GM19239 (cell line): ENCODE measurements around the gene ARID5A.

Experiments
- DNase-seq: peaks from one replicate; pipeline ENCODE4 v3.0.0; 2011; ENCODE audit warnings: low spot score; ENCODE audit not compliant: insufficient read length
- FAIRE-seq: peaks from 2 replicates; lab custom pipeline; 2011; peaks lifted over from hg19 to GRCh38; lab: Jason Lieb, UNC

The ARID5A gene

GRCh38 chr2:96506016-96506906 lies 30.3 kb upstream of the ARID5A start:
- FAIRE-seq (no peak), DNase-seq (no peak)

- DNase-seq, result no peak
- no peak for FAIRE-seq
These were observed 29.7 kb upstream of the ARID5A start for GRCh38 chr2:96506907-96507240.

- peak; percentile 65 for FAIRE-seq
- DNase-seq, result peak; percentile 75
These were observed 28.5 kb upstream of the ARID5A start for GRCh38 chr2:96507957-96508520.

- DNase-seq (no peak), FAIRE-seq (no peak)
These were observed 27.9 kb upstream of the ARID5A start for GRCh38 chr2:96508521-96509113.

GRCh38 chr2:96509114-96509846 lies 27.3 kb upstream of the ARID5A start:
- peak; percentile 70 for DNase-seq
- FAIRE-seq, result peak; percentile 86

- no peak for DNase-seq
- no peak for FAIRE-seq
These were observed 26.7 kb upstream of the ARID5A start for GRCh38 chr2:96509847-96510230.

- DNase-seq (no peak), FAIRE-seq (no peak)
These were observed 25.5 kb upstream of the ARID5A start for GRCh38 chr2:96510931-96511595.

- no peak for FAIRE-seq
- DNase-seq, result no peak
These were observed 24.7 kb upstream of the ARID5A start for GRCh38 chr2:96511851-96512250.

- no peak for FAIRE-seq
These were observed 24.2 kb upstream of the ARID5A start for GRCh38 chr2:96512341-96512740.

GRCh38 chr2:96514521-96514920 lies 22.0 kb upstream of the ARID5A start:
- DNase-seq (no peak), FAIRE-seq (no peak)

More at GRCh38 chr2:96512341-96512740, 24.2 kb upstream of the ARID5A start:
- DNase-seq, result no peak

GRCh38 chr2:96517079-96517478 lies 19.5 kb upstream of the ARID5A start:
- no peak for FAIRE-seq

GRCh38 chr2:96520231-96520630 lies 16.3 kb upstream of the ARID5A start:
- FAIRE-seq, result no peak

More at GRCh38 chr2:96517079-96517478, 19.5 kb upstream of the ARID5A start:
- no peak for DNase-seq

GRCh38 chr2:96520697-96521096 lies 15.9 kb upstream of the ARID5A start:
- FAIRE-seq, result no peak
- DNase-seq, result no peak

More at GRCh38 chr2:96520231-96520630, 16.3 kb upstream of the ARID5A start:
- DNase-seq, result no peak

- DNase-seq (no peak), FAIRE-seq (no peak)
These were observed 15.3 kb upstream of the ARID5A start for GRCh38 chr2:96521219-96521618.

- no peak for DNase-seq
- FAIRE-seq, result no peak
These were observed 14.0 kb upstream of the ARID5A start for GRCh38 chr2:96522304-96523203.

- FAIRE-seq (peak; percentile 58), DNase-seq (no peak)
These were observed 12.7 kb upstream of the ARID5A start for GRCh38 chr2:96523659-96524481.

GRCh38 chr2:96524482-96525210 lies 11.9 kb upstream of the ARID5A start:
- FAIRE-seq (no peak), DNase-seq (no peak)

GRCh38 chr2:96525211-96525507 lies 11.4 kb upstream of the ARID5A start:
- FAIRE-seq (peak; percentile 84), DNase-seq (no peak)
